A549 (cell line): ENCODE measurements around the gene MPP2. TPM values are rescaled to one million over a fixed set of nuclear protein-coding genes. Genes with fewer than 3 reads are reported as not detected.

Experiments
- ATAC-seq, 2 experiments: fragments of 200-7000 bp in 1 of 2; fragments of >200 bp in 1 of 2; cut with Nextera tagmentation in 1 of 2; cut with Tn5 transposase in 1 of 2; 3 replicates each; pipeline versions ENCODE4 v1.8.0 to v1.9.1; 2018 to 2020; ENCODE audit warnings: mild to moderate bottlenecking in 1 of 2, moderate library complexity in 1 of 2
- CTCF ChIA-PET: fragments of 300-600 bp; sonication (Branson Sonifier 250); formaldehyde crosslinking; extraction: SDS; loops from one replicate; lab custom pipeline; 2021; ENCODE audit warnings: antibody characterized with exemption, inconsistent platforms; lab: Yijun Ruan, JAX
- POLR2A ChIA-PET: fragments of 350-600 bp; formaldehyde crosslinking; extraction: SDS; loops from one replicate; lab custom pipeline; 2021; ENCODE audit warnings: antibody characterized with exemption, inconsistent platforms; lab: Yijun Ruan, JAX
- DNase-seq, 2 experiments: peaks; one replicate each; pipeline versions ENCODE4 v3.0.0 to v3.0.0-alpha.2; 2011 to 2016; ENCODE audit warnings: low read depth in 1 of 2, low spot score in 1 of 2
- FAIRE-seq: peaks from 2 replicates; lab custom pipeline; 2011; peaks lifted over from hg19 to GRCh38; lab: Jason Lieb, UNC
- H3K27ac ChIP-seq, 2 experiments: fragments of >200 bp; sonication (Bioruptor Twin); formaldehyde crosslinking; 3 replicates each; pipeline ENCODE4 v1.5.1; 2016 to 2017
- H3K4me1 ChIP-seq: fragments of >200 bp; sonication (Bioruptor Twin); formaldehyde crosslinking; 3 replicates; pipeline ENCODE4 v1.6.1; 2016
- H3K4me2 ChIP-seq: fragments of >200 bp; sonication (Bioruptor Twin); formaldehyde crosslinking; 3 replicates; pipeline ENCODE4 v1.6.1; 2016
- H3K4me3 ChIP-seq: fragments of >200 bp; sonication (Bioruptor Twin); formaldehyde crosslinking; 3 replicates; pipeline ENCODE4 v1.5.1; 2016
- H3K9me3 ChIP-seq: fragments of >200 bp; sonication (Bioruptor Twin); formaldehyde crosslinking; 3 replicates; pipeline ENCODE4 v1.6.1; 2016
- EHMT2 ChIP-seq: fragments of 200-600 bp; sonication (generic); IDR thresholded peaks from 2 replicates; pipeline ENCODE4 v1.6.1; 2016; ENCODE audit warnings: antibody characterized with exemption, low read depth, mild to moderate bottlenecking, moderate library complexity
- FOSL2 ChIP-seq, 2 experiments: fragments of 450-650 bp in 1 of 2; fragments of >200 bp in 1 of 2; sonication (Bioruptor Twin) in 1 of 2; formaldehyde crosslinking; IDR thresholded peaks; 2 replicates each; pipeline versions ENCODE4 v1.5.0 to v1.6.1; 2016 to 2020; ENCODE audit warnings: mild to moderate bottlenecking in 1 of 2, moderate library complexity in 1 of 2
- HMGXB4 ChIP-seq: fragments of 250-450 bp; sonication (Bioruptor Pico); IDR thresholded peaks from 2 replicates; pipeline ENCODE4 v1.5.0; 2021; ENCODE audit warnings: mild to moderate bottlenecking, moderate library complexity, borderline replicate concordance
- JUN ChIP-seq, 2 experiments: fragments of >200 bp; sonication (Bioruptor Twin); formaldehyde crosslinking; IDR thresholded peaks; 2 replicates in 1 of 2; 3 replicates in 1 of 2; pipeline ENCODE4 v1.6.1; 2016 to 2017
- KDM5A ChIP-seq: fragments of 200-600 bp; sonication (generic); IDR thresholded peaks from 2 replicates; pipeline ENCODE4 v1.6.1; 2016; ENCODE audit warnings: antibody characterized with exemption, mild to moderate bottlenecking
- MAFK ChIP-seq: fragments of 450-650 bp; IDR thresholded peaks from 2 replicates; pipeline ENCODE4 v1.6.1; 2014; ENCODE audit not compliant: partially characterized antibody
- PHF8 ChIP-seq: fragments of 200-600 bp; sonication (generic); IDR thresholded peaks from 2 replicates; pipeline ENCODE4 v1.6.1; 2016; ENCODE audit warnings: low read depth, mild to moderate bottlenecking, antibody characterized with exemption, moderate library complexity, borderline replicate concordance
- RAD21 ChIP-seq, 2 experiments: fragments of >200 bp in 1 of 2; sonication (Bioruptor Twin) in 1 of 2; formaldehyde crosslinking in 1 of 2; IDR thresholded peaks in 1 of 2; conservative IDR thresholded peaks in 1 of 2; 2 replicates in 1 of 2; 3 replicates in 1 of 2; pipeline ENCODE4 v1.6.1; 2012 to 2018; ENCODE audit warnings: inconsistent platforms in 1 of 2
- SMC3 ChIP-seq: fragments of >200 bp; sonication (Bioruptor Twin); formaldehyde crosslinking; IDR thresholded peaks from 3 replicates; pipeline ENCODE4 v1.6.1; 2018; ENCODE audit warnings: inconsistent platforms
- ZC3H11A ChIP-seq: fragments of 450-650 bp; IDR thresholded peaks from 2 replicates; pipeline ENCODE4 v1.6.1; 2014; ENCODE audit warnings: antibody characterized with exemption, mild to moderate bottlenecking
- ZFP36 ChIP-seq: fragments of 450-650 bp; IDR thresholded peaks from 2 replicates; pipeline ENCODE4 v1.6.1; 2014; ENCODE audit warnings: borderline replicate concordance; ENCODE audit not compliant: partially characterized antibody
- ZSCAN20 ChIP-seq: fragments of 250-450 bp; sonication (Bioruptor Pico); IDR thresholded peaks from 2 replicates; pipeline ENCODE4 v1.8.0; 2022; ENCODE audit warnings: mild to moderate bottlenecking, moderate library complexity
- WGBS: methylation state at CpG from one replicate; pipeline ENCODE4 v1.1.6; 2017; ENCODE audit errors: missing lambda C conversion rate; 5-methylcytosine and 5-hydroxymethylcytosine counted together
- polyA plus RNA-seq, 4 experiments: library from polyadenylated mRNA; depleted of rRNA in 3 of 4; stranded (reverse); fragments of >200 nt; fragmentation: RNase III in 1 of 4; extraction: RNeasy Plus Mini Kit Qiagen cat#74134 plus additional on column Dnase treatment in 1 of 4; gene quantifications; 2 replicates in 3 of 4; 3 replicates in 1 of 4; pipeline ENCODE4 v1.2.3, GENCODE V29; 2011 to 2017
- TF ChIP-seq, protein P1 (sequence below): fragments of 450-650 bp; IDR thresholded peaks from 2 replicates; pipeline ENCODE4 v1.6.1; 2014; ENCODE audit warnings: antibody characterized with exemption
- TF ChIP-seq, protein P2 (sequence below): fragments of >200 bp; sonication (Bioruptor Twin); formaldehyde crosslinking; IDR thresholded peaks from 3 replicates; pipeline ENCODE4 v1.5.1; 2016

MPP2 gene
- polyA plus RNA-seq, 2 of the 4 experiments (the other 2 are of a cell fraction) = 3.8 to 4.2 TPM

GRCh38 chr17:43945074-43945829 is 37.9 kb upstream of the MPP2 start (continued):
- TF ChIP-seq HMGXB4 (CRISPR knock-in tag) = no peak

- no peaks in the 10 kb centered on the region for H3K9me3 ChIP-seq
- no peak for TF ChIP-seq ZC3H11A
- TF ChIP-seq PHF8 = no peak
- TF ChIP-seq MAFK = no peak
- no peak for TF ChIP-seq ZFP36
- TF ChIP-seq JUN (IDR thresholded peaks at IDR 0.05) = no peak
- H3K27ac ChIP-seq = no peak within 1 kb of the TSS
- POLR2A ChIA-PET = no interaction called here
- FAIRE-seq (no peak), DNase-seq (no peak), ATAC-seq (no peak)
- no peak within 1 kb of the TSS for H3K4me3 ChIP-seq
- peaks cover 9% of the 10 kb centered on the region; the same call in 2 of the 3 replicates for H3K4me1 ChIP-seq
- WGBS = 80% methylated on average over 17 of the region's 17 CpGs
- H3K4me2 ChIP-seq = no peak within 1 kb of the TSS
- CTCF ChIA-PET = interaction anchor here (0.6 to 22.4 kb wide), 24 partner anchors 9 to 226 kb away, joined by 3 to 657 read pairs (median 16); partner anchors contain the start of genes MPP2, NAGS and PYY
Measured at GRCh38 chr17:43942051-43942685, 34.8 kb upstream of the MPP2 start, which contains the start of gene PPY. Gene PPY (minus strand): TSS chr17:43942476. CDS start chr17:43941654, 822 bp downstream.

- ChIA-PET POLR2A (interaction anchor here (0.5 to 0.6 kb wide), 2 partner anchors 59 to 129 kb away, joined by 4 to 5 read pairs; no protein-coding TSS in a partner anchor), CTCF (interaction anchor here (0.6 to 22.4 kb wide), 18 partner anchors 10 to 101 kb away, joined by 3 to 657 read pairs (median 4); partner anchors contain the start of genes MPP2 and NAGS)
- H3K9me3 ChIP-seq = no peaks in the 10 kb centered on the region
- H3K27ac ChIP-seq = no peak overlapping the region
- WGBS = 74% methylated on average over 7 of the region's 7 CpGs
- peaks cover 9% of the 10 kb centered on the region; the same call in 2 of the 3 replicates for H3K4me1 ChIP-seq
- TF ChIP-seq, protein P1, sequence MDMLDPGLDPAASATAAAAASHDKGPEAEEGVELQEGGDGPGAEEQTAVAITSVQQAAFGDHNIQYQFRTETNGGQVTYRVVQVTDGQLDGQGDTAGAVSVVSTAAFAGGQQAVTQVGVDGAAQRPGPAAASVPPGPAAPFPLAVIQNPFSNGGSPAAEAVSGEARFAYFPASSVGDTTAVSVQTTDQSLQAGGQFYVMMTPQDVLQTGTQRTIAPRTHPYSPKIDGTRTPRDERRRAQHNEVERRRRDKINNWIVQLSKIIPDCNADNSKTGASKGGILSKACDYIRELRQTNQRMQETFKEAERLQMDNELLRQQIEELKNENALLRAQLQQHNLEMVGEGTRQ = no peak
- TF ChIP-seq ZSCAN20 (no peak), KDM5A (no peak), EHMT2 (no peak), SMC3 (peak; percentile 31), RAD21 (conservative IDR thresholded peaks at IDR 0.05 in 1 of 2, IDR thresholded peaks at IDR 0.05 in 1 of 2) (peak; percentile 34 to 56; a peak in 3 of 5 replicates), FOSL2 (IDR thresholded peaks at IDR 0.05) (no peak), FOSL2 (CRISPR knock-in tag; IDR thresholded peaks at IDR 0.05) (no peak)
- TF ChIP-seq, protein P2, sequence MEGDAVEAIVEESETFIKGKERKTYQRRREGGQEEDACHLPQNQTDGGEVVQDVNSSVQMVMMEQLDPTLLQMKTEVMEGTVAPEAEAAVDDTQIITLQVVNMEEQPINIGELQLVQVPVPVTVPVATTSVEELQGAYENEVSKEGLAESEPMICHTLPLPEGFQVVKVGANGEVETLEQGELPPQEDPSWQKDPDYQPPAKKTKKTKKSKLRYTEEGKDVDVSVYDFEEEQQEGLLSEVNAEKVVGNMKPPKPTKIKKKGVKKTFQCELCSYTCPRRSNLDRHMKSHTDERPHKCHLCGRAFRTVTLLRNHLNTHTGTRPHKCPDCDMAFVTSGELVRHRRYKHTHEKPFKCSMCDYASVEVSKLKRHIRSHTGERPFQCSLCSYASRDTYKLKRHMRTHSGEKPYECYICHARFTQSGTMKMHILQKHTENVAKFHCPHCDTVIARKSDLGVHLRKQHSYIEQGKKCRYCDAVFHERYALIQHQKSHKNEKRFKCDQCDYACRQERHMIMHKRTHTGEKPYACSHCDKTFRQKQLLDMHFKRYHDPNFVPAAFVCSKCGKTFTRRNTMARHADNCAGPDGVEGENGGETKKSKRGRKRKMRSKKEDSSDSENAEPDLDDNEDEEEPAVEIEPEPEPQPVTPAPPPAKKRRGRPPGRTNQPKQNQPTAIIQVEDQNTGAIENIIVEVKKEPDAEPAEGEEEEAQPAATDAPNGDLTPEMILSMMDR = peak; percentile 37
- no peak overlapping the region for H3K4me2 ChIP-seq
- FAIRE-seq = no peak
- no peak overlapping the region for H3K4me3 ChIP-seq
- peak; percentile 57 to 58 for DNase-seq
- peak; percentile 54 to 79 for ATAC-seq
Measured at GRCh38 chr17:43940630-43941029, 33.3 kb upstream of the MPP2 start.
